GM10266 (cell line): ENCODE data around the gene OR10A3.
"Not testable (repeated sequence)": the region's sequence is repeated elsewhere in the genome, so short reads cannot be mapped to it uniquely, and the experiment has no call there.

Experiments used
- DNase-seq: peaks from one replicate; pipeline ENCODE4 v3.0.0; 2012; ENCODE audit errors: extremely low spot score
- TF ChIP-seq, protein P1 (sequence below): IDR thresholded peaks from 2 replicates; pipeline ENCODE4 v1.5.1; 2012; ENCODE audit warnings: mild to moderate bottlenecking, low read depth; ENCODE audit not compliant: control insufficient read depth, insufficient read depth; ENCODE audit errors: missing control alignments

The OR10A3 gene, protein sequence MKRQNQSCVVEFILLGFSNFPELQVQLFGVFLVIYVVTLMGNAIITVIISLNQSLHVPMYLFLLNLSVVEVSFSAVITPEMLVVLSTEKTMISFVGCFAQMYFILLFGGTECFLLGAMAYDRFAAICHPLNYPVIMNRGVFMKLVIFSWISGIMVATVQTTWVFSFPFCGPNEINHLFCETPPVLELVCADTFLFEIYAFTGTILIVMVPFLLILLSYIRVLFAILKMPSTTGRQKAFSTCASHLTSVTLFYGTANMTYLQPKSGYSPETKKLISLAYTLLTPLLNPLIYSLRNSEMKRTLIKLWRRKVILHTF

DNA sequence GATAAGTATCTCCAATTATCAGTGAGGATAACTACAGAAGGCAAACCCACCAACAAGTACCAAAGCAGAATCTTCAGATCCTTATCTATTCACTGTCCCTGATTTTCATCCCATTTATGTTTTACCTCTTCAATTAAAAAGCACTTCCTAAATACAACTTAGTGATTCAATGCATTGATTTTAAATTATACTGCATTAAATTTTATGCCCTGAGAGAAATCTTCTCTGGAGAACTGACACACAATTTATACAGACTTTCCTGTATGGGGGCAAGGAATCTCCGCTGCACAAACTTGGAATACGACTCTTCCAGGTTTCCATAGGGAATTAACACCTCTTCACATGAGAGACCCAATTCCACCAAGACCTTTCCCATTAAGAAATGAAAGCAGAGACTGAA, at the start of gene OR10A3:
OR10A3 (minus strand) TSS at position 101 of the 400 bp plus-strand sequence. CDS start 2,188 bp downstream, outside the sequence.
- TF ChIP-seq, protein P1, sequence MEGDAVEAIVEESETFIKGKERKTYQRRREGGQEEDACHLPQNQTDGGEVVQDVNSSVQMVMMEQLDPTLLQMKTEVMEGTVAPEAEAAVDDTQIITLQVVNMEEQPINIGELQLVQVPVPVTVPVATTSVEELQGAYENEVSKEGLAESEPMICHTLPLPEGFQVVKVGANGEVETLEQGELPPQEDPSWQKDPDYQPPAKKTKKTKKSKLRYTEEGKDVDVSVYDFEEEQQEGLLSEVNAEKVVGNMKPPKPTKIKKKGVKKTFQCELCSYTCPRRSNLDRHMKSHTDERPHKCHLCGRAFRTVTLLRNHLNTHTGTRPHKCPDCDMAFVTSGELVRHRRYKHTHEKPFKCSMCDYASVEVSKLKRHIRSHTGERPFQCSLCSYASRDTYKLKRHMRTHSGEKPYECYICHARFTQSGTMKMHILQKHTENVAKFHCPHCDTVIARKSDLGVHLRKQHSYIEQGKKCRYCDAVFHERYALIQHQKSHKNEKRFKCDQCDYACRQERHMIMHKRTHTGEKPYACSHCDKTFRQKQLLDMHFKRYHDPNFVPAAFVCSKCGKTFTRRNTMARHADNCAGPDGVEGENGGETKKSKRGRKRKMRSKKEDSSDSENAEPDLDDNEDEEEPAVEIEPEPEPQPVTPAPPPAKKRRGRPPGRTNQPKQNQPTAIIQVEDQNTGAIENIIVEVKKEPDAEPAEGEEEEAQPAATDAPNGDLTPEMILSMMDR: no peak
- DNase-seq: no peak

DNA sequence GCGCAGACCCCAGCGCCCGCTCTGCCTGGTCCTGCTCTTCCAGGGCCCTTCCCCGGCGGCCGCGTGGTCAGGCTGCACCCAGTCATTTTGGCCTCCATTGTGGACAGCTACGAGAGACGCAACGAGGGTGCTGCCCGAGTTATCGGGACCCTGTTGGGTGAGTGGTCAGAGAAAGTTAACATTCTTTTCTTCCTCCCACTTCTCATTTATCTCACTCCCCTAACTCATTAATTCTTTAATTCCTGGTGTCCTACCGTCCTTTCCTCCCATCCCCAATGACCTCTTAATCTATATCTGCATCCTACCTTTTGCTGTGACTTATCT, 46.0 kb upstream of the OR10A3 start:
- DNase-seq: not testable (repeated sequence)

DNA sequence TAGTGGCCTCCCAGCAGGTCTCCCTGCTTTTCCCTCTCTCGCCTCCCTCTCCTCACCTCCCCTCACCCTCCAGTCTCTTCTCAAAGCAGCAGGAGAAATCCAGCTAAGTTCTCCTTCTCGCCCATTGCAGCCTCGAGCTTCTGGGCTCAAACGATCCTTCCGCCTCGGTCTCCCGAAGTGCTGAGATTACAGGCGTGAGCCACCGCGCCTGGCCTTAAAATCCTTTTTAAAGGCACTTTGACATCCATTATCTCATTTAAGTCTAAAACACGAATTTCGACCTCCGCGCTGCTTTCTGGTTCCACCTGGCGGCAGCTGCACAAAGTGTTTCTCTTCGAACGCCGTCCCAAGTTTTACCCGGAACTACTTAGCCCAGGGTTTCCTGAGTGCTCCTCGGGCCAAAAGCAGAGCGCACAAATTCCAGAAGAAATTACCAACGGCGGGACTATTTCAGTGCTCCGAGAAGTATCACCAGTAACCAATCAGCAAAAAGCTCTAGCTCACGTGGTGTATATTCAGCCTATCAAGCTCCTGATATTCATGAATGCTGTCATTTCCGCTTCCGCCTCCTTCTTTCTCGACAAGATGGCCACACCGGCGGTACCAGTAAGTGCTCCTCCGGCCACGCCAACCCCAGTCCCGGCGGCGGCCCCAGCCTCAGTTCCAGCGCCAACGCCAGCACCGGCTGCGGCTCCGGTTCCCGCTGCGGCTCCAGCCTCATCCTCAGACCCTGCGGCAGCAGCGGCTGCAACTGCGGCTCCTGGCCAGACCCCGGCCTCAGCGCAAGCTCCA, 45.5 kb upstream of the OR10A3 start, which contains the start of gene EIF3F:
EIF3F (plus strand) TSS at position 570 of the 792 bp plus-strand sequence; CDS start at position 586, 16 bp downstream.
- DNase-seq: peak; percentile 91

DNA sequence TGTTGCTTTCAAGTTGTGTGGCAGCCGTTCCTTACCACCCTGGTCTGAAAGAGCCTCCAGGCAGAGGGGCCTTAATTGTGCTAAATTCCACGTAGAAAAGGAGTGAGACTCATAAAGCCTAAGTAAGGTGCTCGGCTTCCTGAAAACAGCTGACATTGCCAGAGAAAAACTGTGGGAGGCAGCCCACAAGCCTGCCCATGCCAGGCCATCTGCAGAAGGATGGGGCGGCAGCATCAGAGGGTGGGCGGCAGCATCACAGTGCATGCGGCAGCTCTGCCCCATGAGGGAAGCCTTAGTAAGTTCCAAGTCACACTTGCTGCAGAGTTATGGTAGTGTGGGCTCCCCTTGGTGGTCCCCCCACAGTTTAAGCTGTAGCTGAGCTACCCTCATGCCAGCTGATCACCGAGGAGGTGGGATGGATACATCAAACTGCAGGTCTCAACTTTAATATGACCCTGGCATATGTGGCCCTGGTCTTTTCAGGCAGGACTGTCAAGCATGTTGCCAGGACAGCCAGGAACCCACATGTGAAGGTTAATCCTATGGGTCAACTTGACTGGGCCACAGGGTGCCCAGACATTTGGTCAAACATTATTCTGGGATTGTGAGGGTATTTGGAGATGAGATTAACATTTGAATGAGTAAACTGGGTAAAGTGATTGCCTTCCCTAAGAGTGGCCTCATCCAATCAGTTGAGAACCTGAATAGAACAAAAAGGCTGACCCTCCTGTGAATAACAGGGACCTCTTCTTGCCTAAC, 42.5 kb upstream of the OR10A3 start:
- TF ChIP-seq, protein P1: no peak
- no peak for DNase-seq

More for the DNA sequence above, 45.5 kb upstream of the OR10A3 start, which contains the start of gene EIF3F:
- TF ChIP-seq, protein P1: peak; percentile 86

DNA sequence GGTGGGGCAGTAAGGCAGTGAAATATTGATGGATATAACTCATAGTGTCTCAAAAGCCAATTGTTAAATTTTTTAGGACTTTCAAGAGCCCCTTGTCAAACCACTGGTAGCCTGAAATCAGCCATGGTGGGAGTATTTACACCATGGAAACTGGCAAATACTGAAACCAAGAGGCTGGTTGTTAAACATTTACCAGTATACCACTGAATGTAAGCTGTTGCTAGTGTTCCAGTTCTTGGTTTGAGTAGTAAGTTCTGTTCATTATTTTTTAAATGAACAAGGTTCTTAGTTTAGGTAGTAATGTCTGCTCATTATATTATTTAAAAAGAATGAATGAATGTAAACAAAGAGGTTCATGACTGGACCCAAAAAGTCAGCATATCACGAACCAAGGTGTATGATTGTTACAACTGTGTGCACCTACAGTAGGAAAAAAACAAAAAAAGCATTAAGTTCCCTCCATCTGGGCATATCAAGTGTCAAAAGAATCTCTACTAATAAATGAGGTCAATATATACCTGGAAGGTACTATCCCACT, 41.1 kb upstream of the OR10A3 start:
- TF ChIP-seq, protein P1: no peak

DNA sequence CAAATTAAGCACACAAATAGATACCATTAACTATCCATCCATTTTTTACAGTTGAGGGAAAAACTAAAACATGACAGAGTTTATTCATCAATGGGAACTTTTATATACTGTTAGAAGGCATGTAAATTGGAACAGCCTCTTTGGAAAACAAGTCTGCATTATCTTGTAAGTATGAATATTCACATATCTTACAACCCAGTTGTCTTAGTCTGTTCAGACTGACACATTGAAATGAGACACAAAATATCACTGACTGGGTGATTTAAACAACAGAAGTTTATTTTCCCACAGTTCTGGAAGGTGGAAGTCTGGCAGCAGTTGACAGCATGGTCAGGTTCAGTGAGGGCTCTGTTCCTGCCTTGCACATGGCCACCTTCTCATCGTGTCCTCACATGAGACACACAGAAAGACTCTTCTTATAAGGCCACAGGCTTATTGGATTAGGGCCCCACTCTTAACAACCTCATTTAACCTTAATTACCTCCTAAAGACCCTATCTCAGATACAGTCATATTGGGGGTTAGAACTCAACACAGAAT, 40.2 kb upstream of the OR10A3 start:
- TF ChIP-seq, protein P1: no peak
- DNase-seq: no peak

More for the DNA sequence above, 41.1 kb upstream of the OR10A3 start:
- DNase-seq: no peak
